K562 (cell line): ENCODE results near the gene DLGAP1. TPM values are rescaled to one million over a fixed set of nuclear protein-coding genes. Genes with fewer than 3 reads are reported as not detected.

Experiments
- CBX2 ChIP-seq: fragments of 200-600 bp; sonication (generic); IDR thresholded peaks from one replicate; pipeline ENCODE4 v1.6.1; 2012; ENCODE audit warnings: mild to moderate bottlenecking, low read length, inconsistent platforms; ENCODE audit not compliant: insufficient read depth, poor library complexity, severe bottlenecking
- E4F1 ChIP-seq: fragments of 250-450 bp; sonication (Bioruptor Pico); IDR thresholded peaks from 2 replicates; pipeline ENCODE4 v1.5.0; 2021; ENCODE audit warnings: mild to moderate bottlenecking, borderline replicate concordance
- HNRNPK ChIP-seq: fragments of 200-400 bp; formaldehyde crosslinking; IDR thresholded peaks from one replicate; pipeline ENCODE4 v1.6.1; 2018; ENCODE audit warnings: mild to moderate bottlenecking, low read depth, low read length; ENCODE audit not compliant: poor library complexity, severe bottlenecking
- KLF16 ChIP-seq: IDR thresholded peaks from 2 replicates; pipeline ENCODE4 v1.6.1; 2016; ENCODE audit warnings: antibody characterized with exemption
- LCOR ChIP-seq: sonication (generic); formaldehyde crosslinking; IDR thresholded peaks from 2 replicates; pipeline ENCODE4 v1.8.0; 2022; ENCODE audit warnings: mild to moderate bottlenecking, missing genetic modification reagents
- MBD1 ChIP-seq: fragments of 250-450 bp; sonication (Bioruptor Pico); IDR thresholded peaks from 2 replicates; pipeline ENCODE4 v1.8.0; 2022; ENCODE audit warnings: inconsistent platforms
- MCM2 ChIP-seq: fragments of 450-650 bp; IDR thresholded peaks from 2 replicates; pipeline ENCODE4 v1.6.1; 2017; ENCODE audit warnings: low read depth, mild to moderate bottlenecking
- NR3C1 ChIP-seq: sonication (generic); formaldehyde crosslinking; IDR thresholded peaks from 2 replicates; pipeline ENCODE4 v1.8.1; 2022; ENCODE audit warnings: missing genetic modification reagents
- SMC3 ChIP-seq: conservative IDR thresholded peaks from 2 replicates; pipeline ENCODE4 v1.6.1; 2011; ENCODE audit warnings: low read depth, low read length, improper control_type of control experiment; ENCODE audit not compliant: insufficient read depth
- SRF ChIP-seq, 2 experiments: fragments of 250-450, 450-650 bp in 1 of 2; sonication (Bioruptor Pico) in 1 of 2; sonication (generic) in 1 of 2; formaldehyde crosslinking; IDR thresholded peaks; 2 replicates each; pipeline versions ENCODE4 v1.5.0 to v1.5.1; 2020 to 2022; ENCODE audit warnings: mild to moderate bottlenecking in 1 of 2, missing genetic modification reagents in 1 of 2
- TAL1 ChIP-seq: fragments of 450-650 bp; IDR thresholded peaks from 2 replicates; pipeline ENCODE4 v1.6.1; 2016; ENCODE audit warnings: mild to moderate bottlenecking
- TEAD4 ChIP-seq, 2 experiments: sonication (generic) in 1 of 2; formaldehyde crosslinking in 1 of 2; IDR thresholded peaks; 2 replicates each; pipeline versions ENCODE4 v1.6.1 to v1.8.0; 2012 to 2022; ENCODE audit warnings: borderline replicate concordance in 1 of 2, inconsistent platforms in 1 of 2, low read length in 1 of 2, mild to moderate bottlenecking in 1 of 2, missing genetic modification reagents in 1 of 2
- TRIM24 ChIP-seq, 2 experiments: fragments of 450-650 bp; IDR thresholded peaks; 2 replicates each; pipeline ENCODE4 v1.6.1; 2016
- ZC3H11A ChIP-seq: IDR thresholded peaks from 2 replicates; pipeline ENCODE4 v1.6.1; 2012; ENCODE audit warnings: low read depth, low read length, improper control_type of control experiment
- ZFPM2 ChIP-seq: fragments of 250-450 bp; sonication (Bioruptor Pico); IDR thresholded peaks from 2 replicates; pipeline ENCODE4 v1.5.1; 2022; ENCODE audit warnings: mild to moderate bottlenecking
- ZNF253 ChIP-seq: fragments of 250-450 bp; sonication (Bioruptor Pico); conservative IDR thresholded peaks from 2 replicates; pipeline ENCODE4 v1.6.1; 2021; ENCODE audit warnings: mild to moderate bottlenecking
- ZNF384 ChIP-seq: IDR thresholded peaks from 2 replicates; pipeline ENCODE4 v1.6.1; 2012; ENCODE audit warnings: low read depth, low read length, improper control_type of control experiment
- ZNF695 ChIP-seq: fragments of 450-650 bp; formaldehyde crosslinking; IDR thresholded peaks from 2 replicates; pipeline ENCODE4 v1.4.0; 2020; ENCODE audit warnings: mild to moderate bottlenecking, moderate library complexity
- polyA plus RNA-seq, 8 experiments: library from polyadenylated mRNA; depleted of rRNA in 4 of 8; stranded (reverse) in 5 of 8; unstranded in 3 of 8; fragments of >200 nt; fragmentation: Nextera tagmentation in 2 of 8; fragmentation: Illumina TruSeq in 1 of 8; extraction: Ambion mirVana in 2 of 8; extraction: Trizol in 1 of 8; gene quantifications; 2 replicates each; pipeline versions ENCODE4 v1.2.1 to v1.2.3, GENCODE V29; 2011 to 2014; ENCODE audit warnings: inconsistent platforms in 1 of 8, missing spikeins in 1 of 8
- total RNA-seq, 7 experiments: library from RNA; depleted of rRNA in 6 of 7; stranded (reverse); fragments of >200 nt in 6 of 7; fragmentation: Illumina TruSeq in 2 of 7; extraction: Trizol in 2 of 7; gene quantifications; 2 replicates each; pipeline versions ENCODE4 v1.2.1 to v1.2.3, GENCODE V29; 2011 to 2021; ENCODE audit warnings: low replicate concordance in 1 of 7
- TF ChIP-seq, protein P1 (sequence below): fragments of 200-800 bp; sonication (Bioruptor generic); IDR thresholded peaks from 2 replicates; pipeline ENCODE4 v1.6.1; 2017; ENCODE audit warnings: missing genetic modification characterization, missing compliant biosample characterization

The DLGAP1 gene
- total and polyA plus RNA-seq, 9 of the 15 experiments (the other 6 are each of a cell fraction or from before 2014, with no cell fraction given) = 0.04 to 0.22 (median 0.08) TPM

DNA sequence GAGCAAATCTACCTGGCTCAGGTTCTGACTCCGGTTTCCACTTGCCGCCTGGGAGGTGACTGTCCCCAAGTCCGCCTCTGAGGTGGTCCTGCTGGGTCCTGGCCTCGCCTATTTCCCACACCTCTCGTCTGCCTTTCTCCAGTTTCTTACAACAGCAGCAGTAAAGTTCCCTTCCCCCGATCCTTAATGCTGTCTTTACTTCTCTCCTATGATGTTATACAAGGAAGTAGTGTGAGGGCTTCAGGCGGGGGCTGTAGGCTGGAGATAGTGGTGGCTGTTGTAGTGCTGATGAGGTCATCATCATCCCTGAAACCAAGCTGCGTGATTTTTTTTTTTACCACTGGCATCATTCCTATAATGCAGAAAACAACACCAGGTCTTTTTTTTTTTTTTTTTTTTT, 986.3 kb downstream of the DLGAP1 start (continued):
- no peak for TF ChIP-seq ZFPM2 (CRISPR knock-in tag)
- TF ChIP-seq ZNF695 (CRISPR knock-in tag) = no peak
- TF ChIP-seq CBX2 = no peak
- peak; percentile 85 for TF ChIP-seq ZNF384
- no peak for TF ChIP-seq LCOR (CRISPR knock-in tag)
- TF ChIP-seq, protein P1, sequence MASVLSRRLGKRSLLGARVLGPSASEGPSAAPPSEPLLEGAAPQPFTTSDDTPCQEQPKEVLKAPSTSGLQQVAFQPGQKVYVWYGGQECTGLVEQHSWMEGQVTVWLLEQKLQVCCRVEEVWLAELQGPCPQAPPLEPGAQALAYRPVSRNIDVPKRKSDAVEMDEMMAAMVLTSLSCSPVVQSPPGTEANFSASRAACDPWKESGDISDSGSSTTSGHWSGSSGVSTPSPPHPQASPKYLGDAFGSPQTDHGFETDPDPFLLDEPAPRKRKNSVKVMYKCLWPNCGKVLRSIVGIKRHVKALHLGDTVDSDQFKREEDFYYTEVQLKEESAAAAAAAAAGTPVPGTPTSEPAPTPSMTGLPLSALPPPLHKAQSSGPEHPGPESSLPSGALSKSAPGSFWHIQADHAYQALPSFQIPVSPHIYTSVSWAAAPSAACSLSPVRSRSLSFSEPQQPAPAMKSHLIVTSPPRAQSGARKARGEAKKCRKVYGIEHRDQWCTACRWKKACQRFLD = no peak
- no peak for TF ChIP-seq SRF (CRISPR knock-in tag; IDR thresholded peaks at IDR 0.05)
- TF ChIP-seq ZNF253 (CRISPR knock-in tag) = no peak
- no peak for TF ChIP-seq ZC3H11A
- no peak for TF ChIP-seq E4F1 (CRISPR knock-in tag)
- TF ChIP-seq MCM2 = no peak
- peak in 1 of 2 experiments; percentile 49; a peak in 1 of 4 replicates for TF ChIP-seq TRIM24 (IDR thresholded peaks at IDR 0.05)
- TF ChIP-seq SMC3 = no peak
- TF ChIP-seq MBD1 (CRISPR knock-in tag) = no peak
- peak; percentile 38 for TF ChIP-seq TEAD4 (IDR thresholded peaks at IDR 0.05; ENCODE audit: low read length)
- TF ChIP-seq TEAD4 (CRISPR knock-in tag; IDR thresholded peaks at IDR 0.05; ENCODE audit: borderline replicate concordance) = no peak
- TF ChIP-seq TAL1 = peak; percentile 46
- TF ChIP-seq HNRNPK = no peak
- no peak for TF ChIP-seq NR3C1 (CRISPR knock-in tag)
- no peak for TF ChIP-seq KLF16
